Colonic mucosa (tissue), 4 donors: ENCODE measurements around the gene CACNB1. TPM values are rescaled to one million over a fixed set of nuclear protein-coding genes. Genes with fewer than 3 reads are reported as not detected.
A peak's percentile ranks its signal among the peaks of the same experiment; 100 is the strongest.

Experiments used
- DNase-seq: peaks from one replicate; pipeline ENCODE4 v3.0.0-alpha.2; 2020
- H3K27ac ChIP-seq: fragments of 200-600 bp; one replicate; pipeline ENCODE4 v1.8.0; 2021
- H3K27me3 ChIP-seq: fragments of 200-600 bp; one replicate; pipeline ENCODE4 v1.8.0; 2021
- H3K36me3 ChIP-seq: fragments of 200-600 bp; one replicate; pipeline ENCODE4 v1.8.0; 2021
- H3K4me1 ChIP-seq: fragments of 200-600 bp; one replicate; pipeline ENCODE4 v1.8.0; 2021; ENCODE audit warnings: mild to moderate bottlenecking
- H3K4me3 ChIP-seq: fragments of 200-600 bp; one replicate; pipeline ENCODE4 v1.8.0; 2021
- H3K9ac ChIP-seq, 2 donors: one replicate each; pipeline ENCODE4 v1.7.0; 2013; ENCODE audit warnings: control low read depth in 2 of 2, low read depth in 2 of 2, low read length in 2 of 2
- H3K9me3 ChIP-seq: fragments of 200-600 bp; one replicate; pipeline ENCODE4 v1.8.0; 2021
- CTCF ChIP-seq: fragments of 200-600 bp; IDR thresholded peaks from one replicate; pipeline ENCODE4 v1.8.0; 2022; ENCODE audit warnings: antibody characterized with exemption, mild to moderate bottlenecking
- intact Hi-C: fragments of 100-400 bp; cut with DNase I; formaldehyde crosslinking; loops from one replicate; pipeline ENCODE4 v1.14.1; 2022
- total RNA-seq, 2 donors: library from RNA; stranded (reverse); fragmentation: NEBNext Ultra II Directional in 1 of 2; extraction: Animal tissue kit (Norgen Biotek cat#: 25700) in 1 of 2; gene quantifications; one replicate each; pipeline ENCODE4 v1.2.1, GENCODE V29; 2021
- donor health status: healthy.
- donor health status: DM: no; HTN: no; CAD: no.
- donor health status: DM: no; HTN: no; CAD: no.

Gene CACNB1
- total RNA-seq, 2 donors from 2014 or later: 5.9 to 8.8 TPM

GRCh38 chr17:39193346-39193745 is 4.1 kb downstream of the CACNB1 start:
- intact Hi-C loops: no loop called here
- no peaks in the 10 kb centered on the region for H3K36me3 ChIP-seq
- no peak for TF ChIP-seq CTCF
- no peaks in the 10 kb centered on the region for H3K27me3 ChIP-seq
- no peak overlapping the region for H3K4me3 ChIP-seq
- DNase-seq: no peak
- H3K9ac ChIP-seq: no peak overlapping the region
- H3K4me1 ChIP-seq: no peaks in the 10 kb centered on the region
- H3K27ac ChIP-seq: no peak overlapping the region
- H3K9me3 ChIP-seq: no peaks in the 10 kb centered on the region

DNA sequence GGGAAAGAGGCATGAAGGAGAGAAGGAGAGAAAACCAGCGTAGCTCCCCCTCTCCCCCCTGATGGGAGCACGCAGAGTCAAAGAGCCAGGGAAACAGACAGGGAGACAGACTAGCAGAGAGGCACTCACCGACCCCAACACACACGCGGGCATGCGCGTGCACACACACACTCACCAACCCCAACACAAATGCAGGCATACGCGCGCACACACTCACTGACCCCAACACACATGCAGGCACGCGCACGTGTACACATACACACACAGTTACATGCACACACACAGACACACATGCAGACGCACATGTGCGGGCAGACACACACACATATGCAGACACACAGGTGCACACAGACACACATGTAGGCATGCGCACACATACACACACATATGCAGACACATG is 4.6 kb downstream of the CACNB1 start:
- H3K9me3 ChIP-seq: no peaks in the 10 kb centered on the region
- intact Hi-C loops: no loop called here
- no peak overlapping the region for H3K4me3 ChIP-seq
- H3K4me1 ChIP-seq: no peaks in the 10 kb centered on the region
- H3K36me3 ChIP-seq: no peaks in the 10 kb centered on the region
- H3K27ac ChIP-seq: no peak overlapping the region
- H3K9ac ChIP-seq: no peak overlapping the region
- no peak for TF ChIP-seq CTCF
- DNase-seq: no peak
- H3K27me3 ChIP-seq: no peaks in the 10 kb centered on the region

- no peaks in the 10 kb centered on the region for H3K27me3 ChIP-seq
- no peak overlapping the region for H3K9ac ChIP-seq
- H3K27ac ChIP-seq: no peak overlapping the region
- TF ChIP-seq CTCF: no peak
- H3K36me3 ChIP-seq: no peaks in the 10 kb centered on the region
- H3K9me3 ChIP-seq: no peaks in the 10 kb centered on the region
- intact Hi-C loops: no loop called here
- no peak for DNase-seq
- no peak overlapping the region for H3K4me3 ChIP-seq
- H3K4me1 ChIP-seq: peaks cover 5% of the 10 kb centered on the region
Observed at GRCh38 chr17:39191750-39192510, 5.5 kb downstream of the CACNB1 start.

DNA sequence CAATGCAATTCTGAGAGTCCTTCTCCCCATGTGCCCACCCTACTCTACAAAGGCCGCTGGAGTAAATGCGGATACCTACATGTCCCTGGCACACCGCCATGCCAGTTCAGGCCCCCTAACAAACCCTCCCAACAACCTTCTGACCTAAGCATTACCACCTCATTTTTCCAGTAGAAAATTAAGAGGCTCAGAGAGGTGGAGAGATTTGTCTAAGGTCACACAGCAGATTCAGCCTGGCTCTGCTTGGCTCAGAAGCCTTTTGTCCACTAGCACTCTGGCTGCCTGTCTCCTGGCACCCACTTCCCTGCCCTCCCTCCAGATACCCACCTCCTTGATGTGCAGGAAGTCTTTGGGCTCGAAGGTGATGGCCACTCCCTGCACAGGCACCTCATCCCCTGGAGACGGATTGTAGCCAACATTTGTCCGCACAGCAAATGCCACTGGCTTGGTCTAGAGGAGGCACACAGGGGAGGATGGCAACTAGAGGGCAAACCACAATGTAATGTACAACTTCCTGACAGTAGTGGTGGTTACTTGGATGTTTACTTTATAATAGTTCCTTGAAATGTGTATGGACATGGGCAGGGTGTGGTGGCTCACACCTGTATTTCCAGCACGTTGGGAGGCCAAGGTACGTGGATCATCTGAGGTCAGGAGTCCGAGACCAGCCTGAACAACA is 10.2 kb downstream of the CACNB1 start:
- H3K9ac ChIP-seq: peak overlapping the region; percentile 18 to 43
- TF ChIP-seq CTCF: no peak
- peak overlapping the region; percentile 85 for H3K27ac ChIP-seq
- H3K4me3 ChIP-seq: no peak overlapping the region
- no peaks in the 10 kb centered on the region for H3K9me3 ChIP-seq
- intact Hi-C loops: no loop called here
- H3K36me3 ChIP-seq: no peaks in the 10 kb centered on the region
- H3K27me3 ChIP-seq: no peaks in the 10 kb centered on the region
- peaks cover 5% of the 10 kb centered on the region for H3K4me1 ChIP-seq
- peak; percentile 74 for DNase-seq

DNA sequence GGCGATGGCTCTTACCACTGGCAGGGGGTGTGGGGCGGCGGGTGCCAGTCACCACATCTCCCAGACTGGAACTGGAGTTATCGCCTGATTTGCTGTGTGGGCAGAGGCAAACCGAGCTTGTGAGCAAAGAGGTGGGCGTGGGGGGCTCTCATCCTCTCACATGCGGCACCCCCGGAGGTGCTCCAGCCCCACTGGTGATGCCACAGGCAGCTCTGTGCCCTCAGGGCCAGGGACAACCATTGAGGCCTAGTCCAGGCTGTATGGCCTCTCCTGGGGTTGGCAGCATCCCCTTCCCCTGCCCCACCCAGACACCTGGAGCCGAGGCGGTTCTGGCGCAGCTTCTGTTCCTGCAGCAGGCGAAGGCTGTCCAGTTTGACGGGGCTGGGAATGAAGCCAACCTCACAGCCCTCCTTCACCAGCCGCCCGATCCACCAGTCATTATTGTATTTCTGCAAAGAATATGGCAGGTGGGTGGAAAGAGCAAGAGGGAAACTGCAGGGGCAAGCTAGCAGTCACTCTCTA is 10.9 kb downstream of the CACNB1 start:
- Histone ChIP-seq H3K27ac (peak overlapping the region; percentile 85), H3K36me3 (no peaks in the 10 kb centered on the region), H3K4me3 (no peak overlapping the region), H3K4me1 (peaks cover 5% of the 10 kb centered on the region), H3K9ac (peak overlapping the region; percentile 26 to 43), H3K27me3 (no peaks in the 10 kb centered on the region), H3K9me3 (no peaks in the 10 kb centered on the region)
- TF ChIP-seq CTCF: no peak
- peak; percentile 51 for DNase-seq
- intact Hi-C loops: no loop called here
